ENCODE results near the gene S100Z.
"Not testable (repeated sequence)": the region's sequence is repeated elsewhere in the genome, so short reads cannot be mapped to it uniquely, and the experiment has no call there.

Gene S100Z

DNA sequence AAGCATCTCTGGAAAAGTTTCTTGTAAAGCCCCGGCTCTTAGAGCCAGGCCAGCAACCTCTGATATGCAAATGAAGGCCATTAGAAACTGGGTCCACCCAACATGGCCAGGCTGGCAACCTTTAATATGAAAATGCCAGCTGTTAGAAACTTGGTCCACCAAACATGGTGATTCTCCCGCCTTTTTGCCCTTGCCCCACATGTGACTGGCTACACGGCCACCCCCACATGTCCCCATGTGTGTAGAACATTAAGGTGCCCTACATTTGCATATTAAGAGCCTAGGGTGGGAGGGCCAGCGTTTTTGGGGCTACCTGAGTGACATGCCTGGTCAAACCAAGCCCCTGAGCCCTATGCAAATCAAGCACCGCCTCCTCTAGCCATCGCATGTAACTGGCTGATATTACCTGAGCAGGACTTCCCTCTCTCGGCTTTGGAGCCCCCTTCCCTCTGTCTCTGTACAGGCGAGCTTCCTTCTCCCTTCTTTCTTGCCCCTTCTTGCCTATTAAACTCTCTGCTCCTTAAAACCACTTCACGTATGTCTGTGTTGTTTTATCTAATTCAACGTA lies 39.0 kb downstream of the S100Z start:
- DNase-seq, result no peak

DNA sequence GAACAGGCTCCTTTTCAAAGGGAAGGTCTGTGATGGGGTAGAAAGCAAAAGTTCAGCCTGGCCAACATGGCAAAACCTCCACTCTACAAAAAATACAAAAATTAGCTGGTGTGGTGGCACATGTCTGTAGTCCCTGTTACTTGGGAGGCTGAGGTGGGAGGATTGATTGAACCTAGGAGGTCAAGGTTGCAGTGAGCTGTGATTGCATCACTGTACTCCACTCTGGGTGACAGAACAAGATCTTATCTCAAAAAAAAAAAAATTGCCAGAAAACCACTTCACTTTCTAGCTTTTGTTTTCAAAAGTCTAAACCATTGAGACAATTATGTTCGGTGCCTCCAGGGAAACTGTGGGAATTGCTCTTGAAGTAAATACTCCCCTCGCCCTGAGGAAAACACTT lies 43.5 kb downstream of the S100Z start:
- no peak for DNase-seq

DNA sequence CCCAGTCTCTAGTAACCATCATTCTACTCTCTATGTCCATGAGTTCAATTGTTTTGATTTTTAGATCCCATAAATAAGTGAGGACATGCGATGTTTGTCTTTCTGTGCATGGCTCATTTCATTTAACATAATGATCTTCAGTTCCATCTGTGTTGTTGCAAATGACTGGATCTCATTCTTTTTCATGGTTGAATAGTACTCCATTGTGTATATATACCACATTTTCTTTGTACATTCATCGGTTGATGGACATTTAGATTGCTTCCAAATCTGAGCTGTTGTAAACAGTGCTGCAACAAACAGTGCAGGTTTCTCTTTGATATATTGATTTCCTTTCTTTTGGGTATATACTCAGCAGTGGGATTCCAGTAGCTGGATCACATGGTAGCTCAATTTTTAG lies 46.4 kb downstream of the S100Z start:
- no peak for DNase-seq

DNA sequence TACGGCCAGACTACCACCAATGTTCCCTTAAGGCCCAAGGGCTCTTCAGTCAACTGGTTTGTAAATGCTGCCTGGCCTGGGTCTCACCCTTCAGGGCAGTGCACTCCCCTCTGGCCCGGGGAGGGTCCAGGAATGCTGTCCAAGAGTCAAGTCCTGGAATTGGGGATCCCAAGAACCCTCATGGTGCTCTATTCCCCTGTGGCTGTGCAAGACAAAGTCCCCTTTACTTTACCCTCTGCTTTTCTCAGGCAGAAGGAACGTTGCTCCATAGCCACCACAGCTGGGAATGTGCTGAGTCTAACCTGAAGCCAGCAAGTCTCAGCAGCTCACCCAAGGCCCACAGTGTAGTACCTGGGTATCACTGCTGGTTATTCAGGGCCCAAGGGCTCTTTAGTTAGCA lies 51.7 kb downstream of the S100Z start:
- no peak for DNase-seq

DNA sequence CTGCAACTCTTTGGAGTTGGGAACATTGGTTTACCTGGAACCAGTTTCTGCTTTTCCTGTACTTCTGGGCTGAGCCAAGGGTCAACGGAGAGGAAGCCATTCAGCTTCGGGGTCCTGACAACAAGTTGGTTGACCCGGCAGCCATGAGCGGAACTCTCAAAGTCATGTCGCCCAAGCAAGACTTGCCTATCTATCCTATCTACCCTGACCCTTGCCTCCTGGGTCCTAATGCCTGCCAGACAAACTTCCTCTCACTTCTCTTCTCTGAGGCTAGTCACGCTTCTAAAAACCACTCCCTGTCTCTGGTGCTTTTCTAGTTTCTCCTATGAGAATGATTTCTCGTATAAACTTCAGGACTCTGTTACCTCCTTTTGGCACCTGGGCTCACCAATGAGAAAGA lies 58.4 kb downstream of the S100Z start:
- DNase-seq, result no peak

DNA sequence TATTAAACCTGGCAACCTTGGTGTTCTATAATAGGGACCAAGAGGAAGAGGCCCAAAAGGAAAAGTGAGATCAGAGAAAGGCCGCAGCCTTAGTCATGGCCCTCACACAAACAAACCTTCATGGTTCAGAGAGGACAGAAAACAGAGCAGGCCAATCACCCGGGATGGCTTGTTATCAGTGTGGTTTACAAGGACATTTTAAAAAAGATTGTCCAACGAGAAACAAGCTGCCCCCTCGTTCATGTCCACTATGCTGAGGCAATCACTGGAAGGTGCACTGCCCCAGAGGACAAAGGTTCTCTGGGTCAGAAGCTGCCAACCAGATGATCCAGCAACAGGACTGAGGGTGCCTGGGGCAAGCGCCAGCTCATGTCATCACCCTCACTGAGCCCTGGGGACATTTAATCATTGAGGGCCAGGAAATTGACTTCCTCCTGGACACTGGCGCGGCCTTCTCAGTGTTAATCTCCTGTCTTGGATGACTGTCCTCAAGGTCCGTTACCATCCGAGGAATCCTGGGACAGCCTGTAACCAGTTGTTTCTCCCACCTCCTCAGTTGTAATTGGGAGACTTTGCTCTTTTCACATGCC lies 60.6 kb downstream of the S100Z start:
- DNase-seq, result not testable (repeated sequence)

DNA sequence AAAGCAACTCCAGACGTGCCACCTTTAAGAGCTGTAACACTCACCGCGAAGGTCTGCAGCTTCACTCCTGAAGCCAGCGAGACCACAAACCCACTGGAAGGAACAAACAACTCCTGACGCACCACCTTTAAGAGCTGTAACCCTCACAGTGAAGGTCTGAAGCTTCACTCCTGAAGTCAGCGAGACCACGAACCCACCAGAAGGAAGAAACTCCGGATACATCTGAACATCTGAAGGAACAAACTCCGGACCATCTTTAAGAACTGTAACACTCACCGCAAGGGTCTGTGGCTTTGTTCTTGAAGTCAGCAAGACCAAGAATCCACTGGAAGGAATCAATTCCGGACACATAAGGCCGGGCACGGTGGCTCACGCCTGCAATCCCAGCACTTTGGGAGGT lies 64.9 kb downstream of the S100Z start:
- not testable (repeated sequence) for DNase-seq

DNA sequence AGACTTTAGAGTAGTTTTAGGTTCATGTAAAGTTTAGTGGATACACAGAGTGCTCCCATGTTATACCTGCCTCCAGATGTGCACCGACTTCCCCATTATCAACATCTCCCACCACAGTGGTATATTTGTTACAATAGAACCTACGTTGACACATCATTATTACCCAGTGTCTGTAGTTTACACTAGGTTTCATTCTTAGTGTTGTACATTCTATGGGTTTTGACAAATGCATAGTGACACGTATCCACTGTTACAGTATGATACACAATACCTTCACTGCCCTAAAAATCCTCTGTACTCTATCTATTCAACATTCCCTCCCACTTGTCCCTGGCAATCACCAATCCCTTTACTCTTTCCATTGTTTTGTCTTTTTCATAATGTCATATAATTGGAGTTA lies 68.7 kb downstream of the S100Z start:
- no peak for DNase-seq

DNA sequence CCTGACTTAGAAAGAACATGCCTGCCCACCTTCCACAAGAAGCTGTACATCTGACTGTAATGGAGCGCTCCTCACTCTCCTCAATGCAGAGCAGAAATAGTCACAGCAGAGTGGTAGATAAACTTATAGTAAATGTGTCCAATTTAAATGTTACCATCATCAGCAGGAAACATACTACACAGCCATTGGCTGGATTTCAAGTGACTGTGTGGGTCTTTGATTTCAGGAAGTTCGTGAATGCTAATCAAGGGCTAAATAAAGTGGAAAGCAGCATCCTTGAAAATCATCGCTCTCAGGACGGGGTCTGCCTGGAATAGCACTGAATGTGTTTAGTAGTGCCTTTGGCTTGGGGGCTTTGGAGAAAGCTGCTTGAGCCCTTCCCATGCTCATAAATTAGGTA lies 70.7 kb downstream of the S100Z start:
- no peak for DNase-seq

DNA sequence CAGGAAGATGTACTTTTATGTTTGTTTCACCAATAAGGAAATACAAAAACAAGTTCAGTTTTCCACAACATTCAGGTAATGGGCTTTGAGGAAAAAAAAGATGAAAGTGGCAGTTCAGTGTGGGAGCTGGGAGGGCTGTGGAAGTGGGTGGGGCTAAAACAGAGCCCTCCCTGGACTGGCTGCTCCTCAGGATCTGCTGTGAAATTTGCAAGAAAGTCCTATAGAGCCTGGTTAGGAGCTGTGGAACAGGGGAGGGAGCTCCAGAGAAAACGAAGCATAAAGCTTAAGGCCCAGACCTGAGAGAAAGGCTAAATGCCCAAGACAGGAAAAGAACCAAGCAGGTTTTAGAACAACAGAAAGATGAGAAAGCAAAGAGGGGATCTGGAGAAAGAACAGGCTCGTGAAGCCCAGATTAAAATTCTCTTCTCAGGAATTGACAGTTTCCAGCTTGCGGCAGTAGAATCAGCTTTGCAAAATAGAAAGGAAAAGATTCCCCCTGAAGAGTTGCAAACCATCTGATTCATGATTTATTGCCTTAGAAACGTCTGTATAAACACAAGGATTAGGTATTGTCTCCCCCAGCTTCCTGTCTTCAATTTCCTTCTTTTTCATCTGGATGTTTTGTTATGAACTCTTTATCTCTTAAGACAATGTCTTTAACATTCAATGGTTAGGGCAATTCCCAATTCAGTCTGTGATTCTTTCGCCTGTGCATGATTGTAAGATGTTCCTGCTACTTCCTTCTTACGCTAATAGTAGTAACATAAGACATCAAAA lies 76.7 kb downstream of the S100Z start:
- no peak for DNase-seq

DNA sequence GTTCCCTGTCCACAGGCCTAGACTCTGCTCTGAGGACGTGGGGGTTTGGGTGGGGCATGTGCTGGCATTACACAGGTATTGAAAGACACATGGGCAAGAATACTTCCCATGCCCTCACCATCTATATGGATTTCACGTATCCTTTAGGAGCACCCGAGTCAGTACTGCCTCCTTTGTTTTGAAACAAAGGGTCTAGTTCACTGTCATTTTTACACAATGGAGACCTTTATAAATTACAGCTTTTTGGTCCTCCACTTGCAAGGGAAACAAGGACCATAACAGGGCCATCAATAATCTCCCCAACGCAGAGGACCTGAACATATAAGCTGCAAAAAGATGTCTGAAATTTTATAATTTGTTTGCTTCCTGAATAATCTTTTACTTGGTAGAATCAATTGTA lies 78.1 kb downstream of the S100Z start:
- no peak for DNase-seq

DNA sequence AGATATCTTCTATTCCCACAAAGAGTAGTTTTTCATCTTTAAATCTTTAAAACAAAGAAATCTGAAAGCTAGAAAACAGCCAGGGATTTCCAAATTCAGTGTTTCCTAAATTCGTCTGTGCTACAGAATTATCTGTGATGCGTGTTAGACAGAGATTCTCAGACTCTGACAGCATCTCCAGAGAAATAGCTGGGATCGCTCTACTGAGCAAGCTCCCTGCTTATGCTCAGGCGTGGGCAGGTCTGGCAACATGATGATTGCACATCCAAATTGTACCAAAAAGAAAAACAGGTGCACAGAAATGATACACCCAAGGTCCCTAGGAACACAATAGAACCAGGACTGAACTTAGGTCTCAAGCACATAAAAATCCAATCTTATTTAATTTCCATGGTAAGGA lies 80.3 kb downstream of the S100Z start:
- DNase-seq, result no peak

DNA sequence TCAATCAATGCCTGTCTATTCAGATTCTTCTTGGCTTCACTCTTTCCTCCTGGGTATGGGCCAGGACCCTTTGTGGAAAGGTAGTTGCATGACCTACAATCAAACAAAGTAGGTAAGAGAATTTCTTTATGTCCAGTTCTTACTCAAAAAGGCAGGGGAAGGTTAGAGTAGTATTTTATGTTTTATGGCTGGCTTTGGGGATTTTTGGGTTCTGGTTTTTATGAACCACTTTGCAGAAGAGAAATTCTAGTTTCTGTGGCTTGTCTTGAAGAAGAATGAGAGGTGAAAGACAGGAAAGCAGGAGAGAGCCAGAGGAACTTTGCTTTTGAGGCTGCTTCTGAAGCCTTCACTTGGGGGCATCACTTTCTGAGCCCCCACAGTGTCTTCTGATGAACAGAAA lies 88.4 kb downstream of the S100Z start:
- DNase-seq, result no peak

DNA sequence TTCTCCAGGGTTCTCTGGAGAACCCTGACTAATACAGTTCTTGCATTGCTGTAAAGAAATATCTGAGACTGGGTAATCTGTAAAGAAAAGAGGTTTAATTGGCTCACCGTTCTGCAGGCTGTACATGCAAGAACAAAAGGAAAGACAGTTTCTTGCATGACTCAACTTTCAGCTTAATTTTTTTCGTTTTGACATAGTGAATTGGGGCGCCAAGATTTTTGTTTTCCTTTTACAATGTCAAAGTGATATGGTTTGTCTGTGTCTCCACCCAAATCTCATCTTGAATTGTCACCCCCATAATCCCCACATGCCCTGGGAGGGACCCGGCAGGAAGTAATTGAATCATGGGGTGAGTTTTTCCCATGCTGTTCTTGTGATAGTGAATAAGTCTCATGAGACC lies 91.2 kb downstream of the S100Z start:
- DNase-seq, result no peak

DNA sequence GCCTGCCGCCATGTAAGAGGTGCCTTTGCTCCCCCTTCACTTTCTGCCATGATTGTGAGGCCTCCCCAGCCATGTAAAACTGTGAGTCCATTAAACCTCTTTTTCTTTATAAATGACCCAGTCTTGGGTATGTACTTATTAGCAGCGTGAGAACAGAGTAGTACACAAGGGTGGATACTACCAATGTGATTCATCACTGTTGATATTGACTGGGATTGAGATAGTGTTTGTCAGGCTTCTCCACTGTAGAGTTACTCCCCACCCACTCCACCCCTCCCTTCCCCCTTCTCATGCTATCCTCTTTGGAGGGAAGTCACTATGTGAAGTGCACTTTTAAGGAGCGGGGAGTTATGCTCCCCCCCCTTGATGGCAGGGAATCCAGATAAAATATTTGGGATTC lies 91.6 kb downstream of the S100Z start:
- no peak for DNase-seq

DNA sequence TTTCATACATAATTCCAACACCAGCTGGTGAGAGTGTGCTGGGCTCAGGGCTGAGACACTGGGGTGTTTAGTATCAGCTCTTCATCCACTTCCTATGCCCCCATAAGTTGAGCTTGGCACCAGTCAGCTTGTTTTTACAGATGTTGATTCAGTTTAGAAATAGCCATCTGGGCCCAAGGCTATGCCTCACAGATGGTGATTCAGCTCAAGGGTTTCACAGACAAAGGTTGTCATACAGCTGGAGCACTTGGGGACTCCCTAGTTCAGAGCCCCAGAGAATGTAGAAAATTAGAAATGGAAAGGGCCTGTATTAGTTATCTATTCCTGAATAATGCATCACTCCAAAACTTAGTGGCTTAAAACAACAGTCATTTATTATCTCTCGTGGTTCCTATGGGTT lies 92.8 kb downstream of the S100Z start:
- DNase-seq, result peak in 2 of 3 donors; percentile 43 to 48

DNA sequence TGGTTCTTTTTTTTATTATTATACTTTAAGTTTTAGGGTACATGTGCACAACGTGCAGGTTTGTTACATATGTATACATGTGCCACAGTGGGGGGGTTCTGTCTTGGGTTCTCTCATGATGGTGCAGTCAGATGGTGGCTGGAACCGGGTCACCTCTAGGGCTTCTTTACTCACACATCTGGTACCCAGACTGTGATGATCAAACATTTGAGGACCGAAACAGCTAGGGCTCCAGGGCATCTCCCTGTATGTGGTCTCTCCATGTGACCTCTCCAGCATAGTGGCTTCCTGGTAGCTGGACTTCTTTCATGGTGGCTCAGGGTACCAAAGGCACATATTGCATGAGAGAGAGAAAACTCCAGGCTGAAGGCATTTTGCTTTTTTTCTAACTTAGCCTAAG lies 93.2 kb downstream of the S100Z start:
- no peak for DNase-seq

DNA sequence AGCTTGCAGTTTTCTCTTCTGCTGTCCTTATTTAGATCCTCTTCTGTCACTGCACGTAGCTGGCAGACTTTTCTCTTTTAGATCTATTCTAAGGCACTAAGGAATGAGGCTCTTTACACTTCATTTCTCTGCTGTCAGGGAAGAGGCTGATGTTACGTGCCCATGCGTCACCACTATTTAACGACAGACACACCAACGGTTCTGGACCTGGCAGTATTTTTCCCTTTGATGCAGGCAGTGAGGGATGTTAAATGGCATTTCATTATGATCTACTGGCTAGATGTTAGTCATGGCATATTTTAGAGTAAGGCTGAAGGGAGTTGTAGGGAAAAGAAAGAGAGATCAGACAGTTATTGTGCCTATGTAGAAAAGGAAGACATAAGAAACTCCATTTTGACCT lies 94.8 kb downstream of the S100Z start:
- DNase-seq, result no peak

DNA sequence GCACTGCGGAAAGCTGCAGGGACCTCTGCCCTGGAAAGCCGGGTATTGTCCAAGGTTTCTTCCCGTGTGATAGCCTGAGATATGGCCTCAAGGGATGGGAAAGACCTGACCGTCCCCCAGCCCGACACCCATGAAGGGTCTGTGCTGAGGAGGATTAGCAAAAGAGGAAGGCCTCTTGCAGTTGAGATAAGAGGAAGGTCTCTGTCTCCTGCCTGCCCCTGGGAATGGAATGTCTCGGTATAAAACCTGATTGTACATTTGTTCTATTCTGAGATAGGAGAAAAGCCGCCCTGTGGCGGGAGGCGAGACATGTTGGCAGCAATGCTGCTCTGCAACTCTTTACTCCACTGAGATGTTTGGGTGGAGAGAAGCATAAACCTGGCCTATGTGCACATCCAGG lies 95.4 kb downstream of the S100Z start:
- not testable (repeated sequence) for DNase-seq

DNA sequence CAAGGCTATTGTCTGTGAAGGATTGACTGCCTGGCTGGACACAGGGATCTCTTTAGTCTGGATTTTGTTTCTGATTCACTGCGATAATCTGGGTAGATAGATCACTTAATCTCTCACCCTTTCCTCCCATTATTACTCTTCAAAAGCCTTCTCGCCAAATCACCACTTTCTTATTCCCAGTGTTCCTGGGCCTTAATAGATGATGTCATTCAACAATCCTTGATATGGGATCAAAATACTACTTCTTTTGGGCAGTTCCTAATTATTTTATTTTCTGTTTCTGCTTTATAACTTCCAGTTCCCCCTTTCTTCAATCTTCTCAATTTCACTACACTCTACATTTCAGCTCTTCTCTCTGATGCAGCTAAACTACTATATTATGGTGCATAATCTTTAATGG lies 96.3 kb downstream of the S100Z start:
- no peak for DNase-seq

DNA sequence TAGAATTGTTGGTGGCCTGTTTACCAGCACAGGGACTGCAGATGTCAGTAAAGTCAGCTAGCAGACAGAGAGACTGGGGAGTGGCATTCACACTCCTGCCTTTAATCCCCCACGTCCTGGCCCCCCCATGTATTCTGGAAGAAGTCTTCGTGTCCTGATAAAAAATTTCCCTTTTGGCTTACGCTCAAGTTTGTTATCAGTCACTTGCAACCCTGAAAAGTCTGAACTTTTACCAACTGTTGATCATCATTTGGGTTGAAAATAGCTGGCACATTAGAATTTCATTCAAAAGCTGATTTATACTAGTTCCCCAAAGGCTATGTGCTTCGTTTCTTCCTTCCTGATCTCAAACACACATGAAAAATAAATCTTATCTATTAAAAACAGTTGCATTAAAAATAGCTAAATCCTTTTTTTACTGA lies 97.3 kb downstream of the S100Z start:
- DNase-seq, result no peak

DNA sequence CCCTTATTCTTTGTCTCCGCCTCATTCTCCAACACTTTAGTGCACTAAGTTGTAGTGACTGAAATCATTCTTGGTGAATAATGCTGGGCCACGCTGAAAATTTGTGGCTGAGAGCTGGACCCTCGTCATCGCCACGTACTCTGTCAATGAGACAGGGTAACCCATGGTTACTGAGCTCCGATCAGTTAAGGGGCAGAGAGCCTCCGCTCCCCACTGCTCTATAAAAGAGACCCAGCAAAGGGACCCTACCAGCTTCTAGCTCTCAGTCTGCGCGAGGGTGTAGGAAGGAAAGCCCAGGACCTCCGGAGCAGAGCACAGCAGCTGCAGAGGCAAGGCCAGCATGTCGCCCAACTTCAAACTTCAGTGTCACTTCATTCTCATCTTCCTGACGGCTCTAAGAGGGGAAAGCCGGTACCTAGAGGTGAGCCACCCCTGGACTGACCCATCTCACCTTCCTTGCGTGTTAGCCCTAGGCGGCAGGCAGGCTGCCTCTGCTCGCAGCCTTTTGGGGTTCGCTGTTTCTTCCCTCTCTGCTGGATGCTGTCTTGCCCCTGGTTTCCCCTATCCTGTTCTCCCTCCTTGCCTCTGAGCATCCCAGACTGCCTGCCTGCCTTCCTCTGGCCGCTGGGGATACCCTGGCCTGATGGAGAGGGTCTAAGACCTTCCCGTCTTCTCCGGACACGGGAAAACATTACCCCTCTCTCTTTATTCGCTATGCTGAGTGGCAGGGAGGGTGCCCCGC lies 103.2 kb downstream of the S100Z start, which contains the start of gene CRHBP:
TSS of gene CRHBP (plus strand) at position 251 of the 742 bp plus-strand sequence. CDS start at position 341, 90 bp downstream.
- DNase-seq, result no peak

DNA sequence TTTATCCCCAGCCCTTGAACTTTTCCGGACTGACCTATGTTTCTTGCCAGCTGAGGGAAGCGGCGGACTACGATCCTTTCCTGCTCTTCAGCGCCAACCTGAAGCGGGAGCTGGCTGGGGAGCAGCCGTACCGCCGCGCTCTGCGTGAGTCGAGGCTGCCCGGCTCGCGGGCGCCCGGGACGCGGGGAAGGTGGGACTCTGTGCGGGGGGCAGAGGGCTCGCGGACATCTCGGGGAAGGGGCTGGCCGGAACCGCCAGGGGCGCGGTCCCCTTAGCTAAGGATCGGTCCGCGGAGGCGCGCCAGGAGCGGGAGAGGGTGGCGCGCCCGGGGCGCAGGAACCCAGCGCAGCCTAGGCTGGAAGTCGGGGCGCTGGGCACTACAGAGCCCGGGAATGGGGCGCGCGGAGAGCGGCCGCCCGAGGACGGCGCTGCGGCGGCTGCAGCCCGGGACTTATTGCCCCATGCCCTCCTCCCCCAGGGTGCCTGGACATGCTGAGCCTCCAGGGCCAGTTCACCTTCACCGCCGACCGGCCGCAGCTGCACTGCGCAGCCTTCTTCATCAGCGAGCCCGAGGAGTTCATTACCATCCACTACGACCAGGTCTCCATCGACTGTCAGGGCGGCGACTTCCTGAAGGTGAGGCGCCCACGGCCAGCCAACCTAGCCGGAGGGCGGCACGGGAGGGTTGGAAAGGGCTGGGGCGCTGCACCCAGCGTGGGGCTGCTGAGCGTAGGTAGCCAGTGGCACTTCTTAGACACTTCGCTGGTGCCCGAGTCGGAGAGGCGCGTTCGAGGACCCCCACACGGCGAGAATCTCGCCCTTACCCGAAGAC lies 104.0 kb downstream of the S100Z start:
- peak in 1 of 3 donors; percentile 59 for DNase-seq

Data from suppressor macrophage treated with lipopolysaccharide for 1 hour (primary cell).